Skin epidermis (tissue), 12 donors: ENCODE measurements around the gene MAGOH.

ENCODE experiments used
- H3K27ac ChIP-seq, 21 experiments: fragments of 200-600 bp; sonication (generic) in 11 of 21; one replicate each; pipeline ENCODE4 v1.5.0; 2020; ENCODE audit warnings: mild to moderate bottlenecking in 3 of 21, inconsistent platforms in 2 of 21, moderate library complexity in 2 of 21
- H3K4me3 ChIP-seq, 7 experiments: fragments of 200-600 bp; sonication (generic) in 2 of 7; one replicate each; pipeline ENCODE4 v1.5.0; 2020; ENCODE audit warnings: inconsistent platforms in 2 of 7, mild to moderate bottlenecking in 2 of 7, moderate library complexity in 1 of 7

The MAGOH gene

DNA sequence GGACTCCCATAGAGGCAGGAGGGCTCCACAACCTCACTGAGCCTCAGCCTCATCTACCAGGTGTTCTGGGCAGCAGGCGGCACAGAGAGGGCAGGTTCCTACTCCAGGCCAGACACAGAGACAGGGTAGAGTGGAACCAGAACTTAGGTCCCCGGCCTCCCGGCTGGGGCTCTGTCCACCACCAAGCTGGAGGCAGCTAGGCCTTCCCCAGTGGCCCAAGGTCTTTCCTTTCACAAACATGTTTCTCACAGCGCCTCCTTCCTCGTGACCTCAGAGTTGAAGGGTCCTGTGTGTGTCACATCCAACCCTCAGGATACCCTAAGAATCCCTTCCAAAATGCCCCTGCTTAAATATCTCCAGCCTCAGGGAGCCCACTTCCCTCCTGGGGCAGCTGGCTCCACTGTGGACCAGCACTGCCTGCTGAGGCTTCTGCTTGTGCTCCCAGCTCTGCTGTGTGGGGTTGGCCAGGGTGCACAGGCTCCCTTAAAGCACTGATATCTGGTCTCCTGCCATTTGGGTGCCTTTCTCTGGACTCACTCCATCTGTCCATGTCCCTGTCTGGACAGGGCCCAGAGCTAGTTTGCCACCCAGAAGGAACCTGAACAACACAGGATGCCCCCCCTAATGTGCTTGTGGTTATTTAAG lies 33.2 kb upstream of the MAGOH start:
- Histone ChIP-seq H3K27ac (no peak overlapping the region), H3K4me3 (no peak overlapping the region)

DNA sequence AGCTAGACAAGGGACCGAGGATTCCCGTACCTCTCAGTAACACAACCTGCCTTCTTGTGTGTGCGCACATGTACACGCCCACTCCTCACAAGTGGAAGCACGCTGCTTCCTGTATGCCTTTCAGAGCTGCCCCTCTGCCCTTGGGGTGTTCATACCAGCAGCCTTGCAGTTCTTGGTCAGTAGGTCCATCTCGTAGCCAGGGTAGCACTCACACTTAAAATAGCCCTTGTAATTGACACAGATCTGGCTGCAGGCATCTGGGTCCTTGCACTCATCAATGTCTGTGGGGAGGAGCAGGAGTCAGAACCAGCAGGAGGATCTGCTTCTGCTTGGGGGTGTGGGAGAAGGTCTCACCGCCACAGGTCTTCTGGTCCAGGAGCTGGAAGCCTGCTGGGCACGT lies 32.6 kb upstream of the MAGOH start:
- no peak overlapping the region for H3K4me3 ChIP-seq
- no peak overlapping the region for H3K27ac ChIP-seq

DNA sequence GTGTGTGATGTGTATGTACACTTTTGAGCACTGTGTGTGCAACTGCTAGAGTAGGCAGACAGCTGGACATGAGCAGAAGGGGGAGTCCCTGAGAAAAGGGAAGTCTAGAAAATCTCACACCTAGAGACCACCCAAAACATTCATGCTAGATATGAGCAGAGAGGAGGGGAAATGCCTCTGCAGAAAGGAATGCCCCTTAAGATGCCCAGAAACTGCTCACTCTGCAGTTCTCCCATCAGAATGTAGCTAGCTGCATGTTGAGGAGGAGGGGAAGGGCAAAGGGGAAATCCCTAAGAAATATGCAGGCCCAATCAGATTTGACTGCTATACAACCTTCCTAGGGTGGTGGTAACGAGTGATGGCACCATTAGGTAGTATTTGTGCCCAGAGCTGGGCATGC lies 31.8 kb upstream of the MAGOH start:
- H3K27ac ChIP-seq = no peak overlapping the region
- H3K4me3 ChIP-seq = no peak overlapping the region

DNA sequence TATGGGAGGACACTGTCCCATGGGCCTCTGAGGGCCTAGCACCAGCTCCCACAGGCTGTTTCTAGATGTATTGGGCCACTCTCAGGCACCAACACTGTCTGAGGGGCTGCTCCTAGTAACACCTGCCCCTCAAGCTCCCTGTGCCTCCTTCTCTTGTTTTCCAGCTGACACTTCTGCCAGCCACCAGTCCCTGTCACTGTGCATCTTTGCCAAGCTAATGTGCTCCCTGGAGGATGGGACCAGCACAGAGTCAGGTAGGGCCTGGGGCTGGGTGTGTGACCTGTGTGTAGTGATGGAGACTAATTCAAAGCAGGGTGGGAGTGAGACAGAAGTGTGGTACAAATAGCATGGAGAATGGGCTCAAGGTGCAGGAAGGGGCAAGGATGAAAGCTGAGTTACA lies 29.4 kb upstream of the MAGOH start:
- Histone ChIP-seq H3K27ac (no peak overlapping the region), H3K4me3 (no peak overlapping the region)

DNA sequence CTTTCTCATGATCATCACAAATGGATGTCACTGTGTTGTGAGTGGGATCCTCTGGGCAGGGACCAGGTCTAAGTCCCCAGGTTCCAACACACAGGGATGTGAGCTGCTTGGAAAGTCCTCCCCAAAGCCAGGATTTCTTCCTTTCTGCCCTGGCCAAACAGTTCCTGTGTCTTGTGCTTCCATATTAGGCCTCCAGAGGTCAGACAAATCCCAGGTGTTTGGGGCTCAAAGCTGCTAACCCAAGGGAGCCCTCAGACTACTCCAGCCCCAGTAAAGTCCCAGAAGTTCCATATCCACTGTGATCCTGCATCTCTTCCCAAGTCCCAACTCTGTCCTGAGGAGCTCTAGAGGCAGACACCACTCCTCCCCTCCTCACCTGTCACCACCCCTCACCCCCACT lies 27.7 kb upstream of the MAGOH start:
- Histone ChIP-seq H3K4me3 (no peak overlapping the region), H3K27ac (no peak overlapping the region)

DNA sequence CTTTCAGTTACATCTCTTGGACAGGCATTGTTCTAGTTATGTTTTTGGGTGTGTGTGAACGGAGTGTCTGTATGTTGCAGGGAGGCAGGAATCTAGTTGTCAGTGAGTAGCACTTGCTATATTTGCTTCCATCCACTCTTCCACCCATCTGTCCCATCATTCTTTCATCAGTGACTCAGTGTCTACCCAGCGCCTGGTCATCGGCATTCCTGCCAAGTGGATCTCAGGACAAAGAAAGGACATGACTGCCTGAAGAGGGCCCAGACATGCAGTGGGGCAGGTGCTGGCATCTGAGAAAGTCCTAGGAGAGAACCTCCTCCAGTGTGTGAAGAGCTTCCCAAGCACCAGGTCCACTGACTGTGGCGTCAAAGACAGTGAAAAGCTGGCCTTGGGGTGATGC lies 27.3 kb upstream of the MAGOH start:
- H3K4me3 ChIP-seq = no peak overlapping the region
- H3K27ac ChIP-seq = no peak overlapping the region

DNA sequence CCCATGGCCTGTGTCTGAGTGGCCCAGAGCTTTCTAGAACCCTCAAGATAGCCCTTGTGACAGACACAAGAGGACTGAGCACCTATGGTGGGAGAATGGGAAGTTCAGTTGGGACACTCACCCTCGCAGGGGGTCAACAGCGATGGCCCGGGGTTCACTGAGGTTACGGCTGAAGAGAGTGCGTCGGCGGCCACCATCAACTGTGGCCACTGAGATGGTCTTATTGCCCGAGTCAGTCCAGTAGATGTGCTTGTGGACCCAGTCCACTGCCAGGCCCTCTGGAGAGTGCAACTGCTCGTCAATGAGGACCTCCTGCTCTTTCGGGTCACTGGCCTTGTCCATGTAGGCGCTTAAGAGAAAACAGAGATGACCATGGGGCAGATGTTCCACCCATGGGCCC lies 25.7 kb upstream of the MAGOH start:
- no peak overlapping the region for H3K27ac ChIP-seq
- H3K4me3 ChIP-seq = no peak overlapping the region

DNA sequence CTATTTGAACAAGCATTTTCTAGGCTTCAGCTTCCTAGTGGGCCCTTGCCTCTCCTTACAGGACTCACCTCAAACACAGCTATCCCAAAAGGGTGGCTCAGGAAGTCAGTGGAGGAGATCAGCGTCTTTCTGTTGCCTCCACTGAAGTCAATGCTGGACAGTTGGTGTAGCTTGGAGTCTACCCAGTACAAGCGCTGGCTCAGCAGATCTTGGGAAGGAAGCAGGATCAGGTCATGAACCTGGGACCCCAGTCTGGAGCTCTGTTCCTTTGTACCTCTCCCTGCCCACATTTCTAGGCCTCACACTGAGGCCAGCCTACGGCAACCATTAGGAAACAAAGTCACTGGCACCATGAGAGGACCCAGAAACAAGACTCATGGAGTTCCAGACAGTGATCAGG lies 23.7 kb upstream of the MAGOH start:
- no peak overlapping the region for H3K27ac ChIP-seq

DNA sequence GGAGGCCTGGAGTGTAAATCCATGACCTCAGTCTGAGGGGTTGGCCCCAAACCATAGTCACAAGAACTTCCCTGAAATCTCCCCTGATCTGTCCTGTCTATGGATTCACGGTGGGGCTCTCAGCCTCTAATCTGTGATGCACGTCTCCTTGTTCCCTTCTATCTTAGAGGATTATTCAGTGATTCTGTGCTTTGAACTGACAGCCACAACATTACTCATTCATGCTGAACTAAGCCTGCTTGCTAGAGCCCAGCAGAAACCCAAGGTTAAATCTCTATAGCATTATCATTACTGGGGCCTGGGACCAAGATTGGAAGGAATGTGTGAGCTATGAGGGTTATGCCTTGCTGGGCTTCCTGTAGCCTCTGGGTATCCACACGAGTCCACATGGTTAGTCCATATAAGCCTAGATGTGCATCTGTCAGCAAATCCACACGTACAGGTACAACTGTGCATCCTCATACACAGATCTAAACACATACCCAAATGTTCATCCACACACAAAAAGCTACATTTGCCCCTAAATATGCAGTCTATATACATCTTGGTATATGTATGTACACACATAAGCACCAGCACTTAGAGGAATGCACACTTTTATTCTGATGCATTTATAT lies 22.4 kb upstream of the MAGOH start:
- Histone ChIP-seq H3K4me3 (no peak overlapping the region), H3K27ac (no peak overlapping the region)

More for the DNA sequence above, 23.7 kb upstream of the MAGOH start:
- H3K4me3 ChIP-seq = no peak overlapping the region

DNA sequence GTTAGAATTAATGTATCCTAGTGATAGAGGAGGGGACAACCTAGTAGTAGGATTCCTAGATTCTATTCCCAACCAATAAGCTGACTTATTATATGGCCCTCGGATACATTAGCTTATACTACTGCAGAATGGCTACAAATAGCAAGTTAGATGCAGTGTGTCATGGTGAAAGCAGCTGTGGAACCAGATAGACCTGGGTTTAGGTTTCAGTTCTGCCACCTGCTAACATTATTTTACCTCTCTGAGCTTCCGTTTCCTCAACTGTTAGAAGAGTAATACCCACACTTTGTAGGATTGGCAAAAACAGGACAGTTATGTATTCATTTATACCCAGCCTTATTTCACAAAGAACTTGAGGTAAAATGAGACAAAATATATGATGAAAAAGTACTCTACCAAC lies 21.6 kb upstream of the MAGOH start:
- H3K27ac ChIP-seq = no peak overlapping the region
- H3K4me3 ChIP-seq = no peak overlapping the region

DNA sequence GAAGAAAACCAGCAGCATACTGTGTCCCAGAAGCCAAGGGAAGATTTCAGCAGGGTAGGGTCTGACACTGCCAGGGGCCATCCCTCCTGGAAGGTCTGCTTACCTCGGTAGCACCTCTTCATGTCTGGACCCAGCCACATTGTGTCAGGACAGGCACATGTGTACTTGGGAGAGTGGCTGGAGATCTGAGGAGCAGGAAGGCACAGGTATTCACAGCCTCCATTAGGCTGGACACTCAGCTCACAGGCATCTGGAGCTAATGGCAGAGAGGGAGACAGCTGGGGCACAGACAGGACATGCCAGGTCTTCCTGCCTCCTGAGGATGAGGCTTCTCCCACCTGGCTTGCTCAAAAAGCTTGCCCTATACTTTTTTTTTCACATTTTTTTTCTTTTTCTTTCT lies 19.9 kb upstream of the MAGOH start:
- H3K27ac ChIP-seq = no peak overlapping the region
- no peak overlapping the region for H3K4me3 ChIP-seq

DNA sequence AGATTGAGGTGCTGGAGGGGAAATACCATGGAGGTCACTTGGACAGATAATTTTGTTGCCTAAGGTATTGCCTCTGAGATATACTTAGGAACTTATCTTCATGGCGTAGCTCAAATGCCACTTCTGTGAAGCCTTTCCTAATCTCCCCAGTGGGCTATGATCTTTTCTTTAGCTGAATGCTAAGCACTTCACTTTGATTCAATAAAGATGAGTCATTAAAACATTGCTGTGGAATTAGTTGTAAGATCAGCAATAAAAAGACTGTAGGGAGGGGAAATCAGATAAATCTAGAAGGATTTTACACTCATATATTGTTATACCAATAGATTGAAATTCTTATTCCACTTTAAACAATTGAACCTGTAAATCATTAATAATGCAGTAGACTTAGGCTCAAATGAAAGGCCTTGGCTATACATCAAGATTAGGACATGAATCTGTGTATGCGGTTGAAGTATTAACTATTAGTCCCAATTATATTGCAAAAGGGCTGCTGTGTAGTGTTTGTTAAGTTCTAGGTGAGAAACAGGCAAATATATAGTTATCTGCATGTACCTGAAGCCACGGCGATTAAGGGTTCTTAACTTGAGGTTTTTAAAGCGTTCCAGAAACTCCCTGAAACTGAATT lies 19.2 kb upstream of the MAGOH start:
- Histone ChIP-seq H3K27ac (no peak overlapping the region), H3K4me3 (no peak overlapping the region)

DNA sequence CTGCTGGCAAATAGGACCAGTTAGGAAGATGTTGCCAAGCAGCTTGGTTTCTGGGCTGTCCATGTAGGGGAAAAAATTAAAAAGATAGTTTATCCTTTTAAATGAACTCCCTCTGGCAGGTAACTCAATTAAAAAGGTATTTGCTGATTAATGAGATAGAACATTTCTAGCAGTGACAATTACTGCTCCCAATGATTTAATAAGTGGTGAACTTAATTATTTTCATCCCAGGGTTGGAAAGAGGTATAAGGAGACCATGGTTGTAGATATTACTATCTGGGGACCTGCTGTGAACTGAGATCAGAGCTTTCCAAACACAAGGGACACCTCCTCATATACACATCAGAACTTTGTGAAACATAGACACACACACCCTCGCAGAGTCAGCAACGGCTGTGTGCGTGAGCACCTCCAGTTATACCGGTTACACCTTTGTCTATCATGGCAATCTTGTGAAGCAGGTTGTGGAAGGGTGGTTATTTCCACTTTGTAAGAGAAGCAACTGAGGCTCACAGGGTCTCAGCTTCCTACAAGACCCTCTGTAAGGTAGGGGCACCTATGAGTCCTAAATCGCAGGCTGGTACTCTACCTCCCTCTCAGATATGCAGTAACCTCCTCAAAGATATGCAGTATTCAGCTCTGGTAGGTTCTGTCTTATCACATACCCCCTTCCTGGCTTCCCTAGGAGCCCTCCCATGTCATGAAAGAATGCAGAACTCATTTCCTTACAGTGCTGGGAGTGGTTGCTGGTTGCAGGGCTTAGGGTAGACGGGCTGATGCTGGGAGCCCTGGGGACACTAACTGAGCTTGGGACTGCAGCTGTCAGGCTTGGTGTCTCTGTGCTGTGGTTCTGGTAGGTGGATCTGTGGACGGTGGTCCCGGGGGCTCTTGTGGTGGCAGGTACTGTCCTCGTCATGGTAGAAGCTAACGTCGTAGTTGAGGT lies 18.5 kb upstream of the MAGOH start:
- Histone ChIP-seq H3K4me3 (no peak overlapping the region), H3K27ac (peak overlapping the region in 2 of 21 experiments; percentile 7 to 46)

DNA sequence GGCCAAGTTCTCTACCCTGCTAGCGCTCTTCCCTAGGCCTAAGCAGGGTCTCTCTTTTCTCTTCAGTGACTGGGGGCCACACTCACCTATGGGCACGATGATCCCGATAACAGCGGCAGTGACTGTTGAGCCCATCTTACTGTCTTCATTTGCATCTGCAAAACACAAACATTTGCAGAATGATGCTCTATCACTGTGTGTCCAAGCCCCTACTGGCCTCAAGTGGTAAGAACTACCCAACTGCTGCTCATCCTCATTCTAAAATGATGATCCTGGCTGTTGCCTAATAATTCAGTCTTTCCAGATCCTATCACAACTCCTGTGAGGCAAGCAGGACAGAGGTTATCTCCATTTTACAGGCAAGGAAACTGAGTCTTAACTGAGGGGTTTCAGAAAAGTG lies 16.7 kb upstream of the MAGOH start:
- Histone ChIP-seq H3K4me3 (no peak overlapping the region), H3K27ac (no peak overlapping the region)

DNA sequence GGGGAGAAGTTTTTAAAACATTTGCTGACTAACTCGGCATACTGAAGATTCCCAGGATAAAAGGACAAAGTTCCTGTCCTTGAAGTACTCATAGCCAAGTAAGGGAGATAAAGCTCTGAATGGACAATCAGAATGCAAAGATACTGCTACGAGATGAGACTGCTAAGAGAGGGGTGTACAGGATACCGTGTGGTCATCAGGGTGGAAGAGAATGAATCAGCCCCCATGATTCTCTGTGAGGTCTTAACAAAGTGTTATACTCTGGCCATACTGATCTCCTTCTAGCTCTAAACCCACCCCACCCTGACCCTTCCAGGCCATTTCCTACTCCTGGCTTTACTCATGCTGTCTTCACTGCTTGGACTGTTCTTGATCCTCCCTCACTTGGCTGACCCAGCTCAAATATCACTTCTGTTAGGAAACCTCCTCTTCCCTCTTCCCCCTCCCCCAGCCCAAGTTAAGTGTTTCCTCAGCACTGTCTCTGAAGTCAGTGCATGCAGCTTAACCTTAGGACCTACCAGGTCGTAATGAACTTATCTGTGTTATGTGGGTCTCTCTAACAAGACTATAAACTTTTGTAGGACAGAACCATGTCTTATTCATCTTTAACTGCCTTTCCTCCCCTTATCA lies 15.8 kb upstream of the MAGOH start:
- H3K4me3 ChIP-seq = no peak overlapping the region
- no peak overlapping the region for H3K27ac ChIP-seq

DNA sequence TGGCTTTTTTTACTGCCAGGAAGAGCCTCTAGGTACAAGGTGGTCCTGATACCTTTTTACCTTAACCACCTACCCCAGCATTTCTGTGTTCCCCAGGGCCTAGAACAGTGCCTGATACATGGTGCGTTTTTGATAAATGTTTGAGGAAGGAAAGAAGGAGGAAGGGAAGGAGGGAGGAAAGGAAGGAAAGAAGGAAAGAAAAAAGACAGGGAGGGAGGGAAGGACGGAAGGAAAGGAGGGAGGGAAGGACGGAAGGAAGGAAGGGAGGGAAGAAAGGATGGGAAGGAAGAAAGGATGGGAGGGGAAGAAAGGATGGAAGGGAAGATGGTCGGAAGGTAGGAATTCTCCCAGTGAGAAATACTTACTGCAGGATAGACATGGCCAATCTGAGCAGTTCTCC lies 12.0 kb upstream of the MAGOH start:
- Histone ChIP-seq H3K4me3 (no peak overlapping the region), H3K27ac (no peak overlapping the region)

DNA sequence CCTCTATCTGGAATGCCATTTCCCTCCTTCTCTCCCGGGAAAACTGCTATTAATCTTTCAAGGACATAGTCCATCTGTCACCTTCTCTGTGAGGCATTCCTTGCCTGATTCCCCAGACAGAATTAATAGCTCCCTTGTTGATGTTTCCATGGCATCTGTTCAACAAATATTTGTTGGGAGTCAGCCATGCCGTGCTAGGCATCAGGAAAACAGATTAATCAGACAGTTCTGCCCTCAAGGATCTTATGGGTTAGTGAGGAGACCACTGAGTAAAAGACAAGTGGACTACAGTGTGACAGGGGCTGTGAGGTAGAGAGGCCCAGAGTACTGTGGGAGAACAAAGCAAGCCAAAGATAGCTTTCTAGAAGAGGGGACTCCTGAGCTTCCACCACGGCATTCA lies 11.4 kb upstream of the MAGOH start:
- H3K4me3 ChIP-seq = no peak overlapping the region
- H3K27ac ChIP-seq = no peak overlapping the region

DNA sequence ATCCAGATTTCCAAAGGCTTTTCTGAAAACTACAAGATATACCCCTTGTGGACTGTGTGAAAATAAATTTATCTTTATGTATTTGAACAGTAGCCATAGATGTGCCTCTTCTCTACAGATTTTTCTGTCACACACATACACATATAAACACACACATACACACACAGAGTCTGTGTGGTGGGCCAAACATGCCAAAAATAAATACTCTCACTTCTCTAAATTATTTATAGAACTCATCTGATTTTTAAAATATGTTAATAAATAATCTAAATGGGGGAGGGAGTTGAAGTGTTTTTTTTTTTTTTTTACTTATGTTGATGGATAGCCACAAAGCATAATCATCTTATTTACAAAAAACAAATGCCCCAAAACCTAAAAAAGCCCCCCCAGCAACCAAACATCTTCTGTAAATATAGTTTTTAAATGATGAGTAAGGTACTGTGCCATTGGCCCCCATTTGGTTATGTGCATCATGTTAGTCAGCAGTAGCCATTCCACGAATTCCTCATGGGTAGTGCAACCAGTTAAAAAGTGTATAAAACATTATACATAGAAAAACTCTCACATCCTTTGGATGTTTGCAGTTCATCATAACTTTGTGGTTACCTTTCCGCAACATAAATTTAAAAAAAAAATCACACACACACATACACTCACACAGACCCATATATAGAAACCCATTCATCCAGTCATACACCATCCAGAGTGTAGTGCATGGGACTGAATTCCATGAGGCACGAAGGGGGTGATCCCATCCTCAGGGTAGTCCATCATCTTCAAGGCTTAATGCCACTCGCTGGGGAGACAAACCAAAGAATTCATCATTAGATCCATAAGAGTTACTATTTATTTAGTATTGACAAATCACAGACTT lies 8.2 kb upstream of the MAGOH start:
- Histone ChIP-seq H3K27ac (no peak overlapping the region), H3K4me3 (no peak overlapping the region)

DNA sequence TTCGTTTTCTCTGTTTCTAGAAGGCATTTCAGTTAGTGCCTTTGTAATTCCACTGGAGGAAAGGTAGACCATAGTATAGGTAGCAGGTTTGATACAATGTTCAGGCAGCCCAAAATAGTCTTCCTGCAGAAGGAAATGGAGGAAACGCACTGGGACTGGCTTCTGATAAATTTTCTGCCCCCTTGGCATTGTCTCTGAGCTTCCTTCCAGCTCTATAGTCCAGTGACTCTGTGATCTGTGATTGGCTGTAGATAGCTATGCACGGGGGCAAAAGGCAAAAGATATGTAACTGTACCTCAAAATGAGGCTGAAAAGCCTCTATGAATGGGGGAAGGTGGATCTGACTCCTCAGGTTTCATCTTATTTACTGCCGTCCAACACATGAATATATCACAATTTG lies 5.8 kb upstream of the MAGOH start:
- Histone ChIP-seq H3K27ac (no peak overlapping the region), H3K4me3 (no peak overlapping the region)
